ENCODE data around the gene ACTMAP.

- TF ChIP-seq CTCF (conservative IDR thresholded peaks at IDR 0.05; ENCODE audit: low read length), result no peak
- TF ChIP-seq EZH2phosphoT487 (IDR thresholded peaks at IDR 0.05; ENCODE audit: borderline replicate concordance), result no peak
Measured at GRCh38 chr19:40785526-40785925, 35.2 kb upstream of the ACTMAP start.

Measured in Loucy (cell line).